Non-pigmented ciliary epithelial cell (primary cell): ENCODE results near the gene PLCH1.

Experiments used
- DNase-seq: peaks from one replicate; pipeline ENCODE4 v3.0.0-alpha.2; 2010; ENCODE audit warnings: low read depth

PLCH1 gene

GRCh38 chr3:155605571-155605970 lies 139.3 kb downstream of the PLCH1 start:
- no peak for DNase-seq

DNA sequence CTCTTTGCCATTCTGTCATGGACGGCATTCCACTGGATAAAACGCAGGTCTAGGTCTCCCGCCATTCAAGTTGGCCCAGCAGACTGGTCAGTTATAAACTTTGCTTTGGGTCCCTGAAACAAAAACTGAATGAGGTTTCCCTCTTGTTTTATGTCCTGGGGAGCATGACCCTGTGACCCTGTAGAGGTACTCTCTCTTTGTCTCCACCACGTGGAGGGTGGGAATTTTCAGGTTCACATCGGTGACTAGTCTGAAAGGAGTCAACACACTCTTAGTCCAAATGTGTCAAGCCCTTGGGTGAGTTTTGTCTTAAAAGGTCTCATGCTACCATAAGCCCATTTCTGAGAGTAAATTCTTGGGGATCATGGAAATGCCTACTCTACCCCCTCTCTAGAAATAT lies 139.9 kb downstream of the PLCH1 start:
- no peak for DNase-seq

DNA sequence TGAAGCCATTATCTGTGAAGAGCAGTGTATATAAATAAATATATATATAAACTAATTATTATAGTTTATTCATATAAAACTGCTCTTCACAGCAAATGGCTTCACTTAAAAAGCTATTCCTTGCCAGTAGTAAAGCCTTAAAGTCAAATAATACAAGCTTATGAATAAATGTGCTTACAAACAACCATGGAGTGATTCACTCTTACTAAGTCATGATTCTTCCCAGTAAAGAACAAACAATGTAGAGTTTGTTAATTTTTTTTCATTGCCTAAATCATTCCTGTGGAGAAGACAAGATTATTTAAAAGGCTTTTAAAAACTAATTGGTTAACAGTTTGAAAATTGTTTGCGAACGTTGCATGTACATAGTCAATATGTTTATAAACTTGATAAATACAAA lies 140.7 kb downstream of the PLCH1 start:
- no peak for DNase-seq

- DNase-seq = no peak
Observed at GRCh38 chr3:155603302-155603701, 141.6 kb downstream of the PLCH1 start.

GRCh38 chr3:155602307-155602706 lies 142.6 kb downstream of the PLCH1 start:
- DNase-seq = no peak

- no peak for DNase-seq
Observed at GRCh38 chr3:155598671-155599070, 146.2 kb downstream of the PLCH1 start.

DNA sequence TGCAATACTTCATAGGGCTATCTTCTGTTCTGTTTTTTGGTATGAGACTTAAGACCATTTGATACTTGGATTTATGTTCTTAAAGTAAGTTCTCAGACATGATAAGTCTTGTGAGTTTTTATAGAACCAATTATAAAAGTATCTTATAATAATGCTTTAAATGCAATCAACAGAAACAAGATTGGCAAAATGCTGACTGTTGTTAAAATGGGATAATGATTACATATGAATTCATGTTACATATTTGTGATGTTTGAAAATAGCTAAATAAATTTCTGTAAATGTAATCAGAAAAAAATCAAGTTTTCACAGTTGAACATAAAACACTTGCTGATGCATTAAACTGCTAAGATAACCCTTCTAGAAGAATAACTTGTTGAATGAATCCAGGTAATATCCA lies 148.3 kb downstream of the PLCH1 start:
- no peak for DNase-seq

DNA sequence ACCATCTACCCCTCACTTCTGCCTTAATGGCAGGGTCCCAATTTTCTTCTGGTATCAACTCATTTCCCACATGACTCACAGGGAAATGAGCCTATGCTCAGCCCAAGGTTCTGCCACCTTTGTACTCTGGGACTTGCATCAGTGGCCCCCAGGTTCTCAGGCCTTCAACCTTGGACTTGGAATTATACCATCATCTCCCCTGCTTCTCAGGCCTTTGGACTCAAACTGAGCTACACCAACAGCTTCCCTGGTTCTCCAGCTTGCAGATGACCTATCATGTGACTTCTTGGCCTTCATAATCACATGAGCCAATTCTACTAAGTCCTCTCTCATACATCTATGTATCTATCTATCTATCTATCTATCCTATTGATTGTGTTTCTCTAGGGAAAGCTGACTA lies 149.5 kb downstream of the PLCH1 start:
- no peak for DNase-seq

DNA sequence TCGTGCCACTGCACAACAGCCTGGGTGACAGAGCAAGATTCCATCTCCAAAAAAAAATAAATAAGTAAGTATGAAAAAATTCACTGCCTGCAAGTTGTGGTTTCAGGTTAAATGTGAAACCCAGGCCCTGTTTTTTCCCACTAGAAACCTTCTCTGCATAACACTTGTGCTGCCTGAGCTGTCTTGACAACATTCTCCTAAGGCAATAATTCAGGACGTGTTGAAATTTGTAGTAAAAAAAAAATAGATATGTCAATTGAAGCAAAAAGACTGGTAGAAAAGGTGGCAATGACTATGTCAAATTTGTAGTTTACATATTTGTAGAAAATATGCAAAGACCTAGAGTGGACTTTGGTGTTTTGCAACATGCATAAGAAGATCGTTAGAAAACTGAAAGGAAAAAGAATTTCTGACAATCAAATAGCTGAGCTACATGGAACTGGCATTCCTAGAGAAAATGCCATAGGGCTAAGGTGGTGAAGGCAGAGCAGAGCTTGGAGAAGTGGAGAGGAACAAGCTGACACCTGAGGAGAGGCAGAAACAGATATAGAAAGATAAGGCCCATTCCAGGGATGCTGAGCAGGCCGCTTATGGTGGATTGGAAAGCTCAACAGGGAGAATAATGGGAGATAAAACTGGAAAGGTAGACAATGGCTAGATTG lies 150.2 kb downstream of the PLCH1 start:
- no peak for DNase-seq

GRCh38 chr3:155587581-155587980 lies 157.3 kb downstream of the PLCH1 start:
- DNase-seq = no peak

GRCh38 chr3:155585384-155585783 lies 159.5 kb downstream of the PLCH1 start:
- no peak for DNase-seq

GRCh38 chr3:155581579-155581978 lies 163.3 kb downstream of the PLCH1 start:
- DNase-seq = no peak

- no peak for DNase-seq
Observed at GRCh38 chr3:155572085-155572484, 172.8 kb downstream of the PLCH1 start.

DNA sequence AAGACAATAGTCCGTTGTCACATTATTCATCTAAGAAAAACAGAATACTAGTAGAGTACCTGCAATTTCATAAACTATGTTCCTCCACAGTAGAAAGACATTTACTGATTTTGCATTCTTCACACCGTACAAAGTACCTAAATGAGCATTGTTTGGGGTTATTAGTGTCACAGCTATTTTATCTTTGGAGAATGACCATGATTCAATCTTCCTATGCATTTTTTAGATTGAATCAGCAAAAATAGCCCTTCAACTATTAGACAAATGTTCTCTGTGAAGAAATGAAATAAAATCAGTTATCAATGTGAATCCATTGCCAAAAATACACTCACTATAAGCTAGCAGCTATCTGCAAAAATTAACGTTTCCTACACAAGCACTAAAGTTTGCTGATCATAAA lies 176.6 kb downstream of the PLCH1 start:
- DNase-seq = no peak

- no peak for DNase-seq
Observed at GRCh38 chr3:155560594-155560993, 184.3 kb downstream of the PLCH1 start.

DNA sequence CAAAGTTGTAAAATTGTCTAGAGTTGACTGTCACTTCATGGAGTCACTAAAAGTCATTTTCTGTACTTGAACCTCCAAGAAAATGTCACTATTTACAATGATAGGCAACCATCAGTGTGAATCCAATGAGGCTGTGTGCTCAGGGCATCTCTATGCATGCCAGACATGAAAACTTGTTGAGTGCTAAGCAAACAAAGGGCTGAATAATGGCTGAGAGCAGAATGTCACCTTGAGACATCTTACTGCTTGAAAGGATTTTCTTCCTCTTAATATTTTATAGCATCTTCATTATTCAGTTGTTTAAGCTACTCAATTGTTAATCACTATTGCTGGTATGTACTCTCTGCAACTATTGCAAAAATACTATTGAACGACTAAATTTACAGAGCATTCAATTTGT lies 184.7 kb downstream of the PLCH1 start:
- DNase-seq = no peak

GRCh38 chr3:155556531-155556930 lies 188.3 kb downstream of the PLCH1 start:
- DNase-seq = no peak

DNA sequence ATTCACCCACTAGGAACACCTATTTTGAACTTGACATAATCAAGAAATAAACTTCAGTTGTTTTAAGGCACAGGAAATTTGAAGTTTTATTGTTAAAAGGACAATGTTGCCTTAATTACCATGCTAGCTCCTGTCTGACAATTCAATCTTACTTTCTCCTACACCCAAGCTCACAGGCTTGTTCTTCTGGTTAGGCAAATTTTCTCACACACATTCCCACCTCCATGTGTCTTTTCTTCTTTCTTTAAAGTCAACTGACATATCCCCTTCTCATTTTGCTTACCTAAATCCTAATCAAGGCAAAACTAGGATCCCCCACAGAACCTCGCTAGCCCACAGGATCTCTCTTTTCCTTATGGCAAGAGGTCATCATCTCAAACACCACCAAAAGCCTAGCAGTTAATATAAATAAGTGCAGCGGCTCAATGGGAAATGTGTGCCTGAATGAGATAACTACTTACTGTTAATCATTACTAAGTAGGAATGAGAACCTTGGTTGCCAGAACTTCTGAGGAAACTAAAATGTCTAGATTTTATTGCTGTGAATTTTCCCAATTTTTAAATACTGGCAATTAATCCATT lies 189.3 kb downstream of the PLCH1 start:
- no peak for DNase-seq

GRCh38 chr3:155554777-155555451 lies 190.0 kb downstream of the PLCH1 start:
- DNase-seq = no peak

DNA sequence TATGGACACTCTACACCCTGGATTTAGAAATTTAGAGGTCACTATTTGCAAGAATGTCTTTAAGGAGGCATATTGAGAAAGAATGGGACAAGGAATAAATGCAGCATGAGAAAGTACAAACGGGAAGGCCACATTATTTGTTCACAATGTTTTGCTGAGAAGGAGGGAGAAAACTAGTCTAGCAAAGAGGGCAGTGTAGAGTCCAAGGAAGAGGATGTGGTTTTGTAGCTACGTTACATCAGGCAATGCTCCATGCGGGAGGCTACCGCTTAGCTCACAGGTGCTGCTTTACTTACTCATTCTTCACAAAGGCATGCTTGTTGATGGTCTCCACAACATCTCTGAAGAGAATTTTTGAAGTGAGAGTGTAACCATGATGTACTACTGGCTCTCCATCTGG lies 191.1 kb downstream of the PLCH1 start:
- no peak for DNase-seq

DNA sequence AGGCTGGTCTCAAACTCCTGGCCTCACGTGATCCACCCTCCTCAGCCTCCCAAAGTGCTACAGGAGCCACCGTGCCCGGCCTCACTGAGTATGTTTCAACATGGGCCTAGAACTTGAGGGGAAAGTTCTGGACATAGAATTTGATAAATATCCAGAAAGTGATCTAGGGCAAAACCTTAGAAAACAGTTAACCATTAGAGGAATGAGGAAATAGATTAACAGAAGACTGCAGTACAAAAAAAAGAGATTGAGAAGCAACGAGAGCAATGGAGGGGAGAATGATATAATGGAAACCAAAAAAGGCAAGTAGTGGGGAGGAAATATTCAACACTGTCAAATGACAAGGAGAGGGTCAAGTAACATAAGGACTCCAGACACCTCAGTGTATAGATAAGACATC lies 191.5 kb downstream of the PLCH1 start:
- no peak for DNase-seq

DNA sequence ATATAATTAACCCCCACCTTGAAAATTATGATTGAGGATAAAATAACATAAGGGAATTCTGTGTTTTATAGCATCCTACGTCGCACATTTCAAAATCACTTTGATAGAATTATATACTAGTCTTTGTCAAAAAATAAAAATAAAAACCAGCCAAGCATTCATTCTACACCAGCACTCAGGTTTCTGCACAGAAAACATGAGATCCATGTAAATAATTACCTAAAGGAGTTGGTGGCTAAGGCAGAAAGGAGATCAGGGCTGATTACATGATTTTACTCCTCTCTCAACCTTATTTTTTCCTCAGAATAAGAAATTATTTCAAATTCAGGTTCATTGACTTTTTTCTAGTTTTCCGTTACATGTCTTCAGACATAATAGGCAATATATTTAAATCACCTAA lies 194.5 kb downstream of the PLCH1 start:
- no peak for DNase-seq

DNA sequence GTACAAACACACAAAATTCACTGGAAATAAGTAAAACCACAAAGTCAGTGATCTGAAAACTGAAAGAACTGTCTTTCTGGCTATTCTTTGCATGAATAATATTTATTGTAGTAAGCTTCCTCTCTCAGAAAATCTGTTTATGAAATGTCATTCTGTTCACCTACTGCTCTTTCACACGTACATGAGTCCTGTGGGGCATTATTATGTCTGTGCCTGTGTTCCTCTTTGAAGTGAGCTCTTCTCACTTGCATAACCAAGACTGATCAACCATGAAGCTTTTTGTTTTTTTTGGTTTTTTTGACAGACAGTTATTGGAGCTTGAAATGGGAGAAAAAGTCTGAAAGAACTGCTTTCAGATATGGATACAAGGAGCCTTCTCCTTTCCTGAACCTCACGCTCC lies 195.8 kb downstream of the PLCH1 start:
- no peak for DNase-seq

DNA sequence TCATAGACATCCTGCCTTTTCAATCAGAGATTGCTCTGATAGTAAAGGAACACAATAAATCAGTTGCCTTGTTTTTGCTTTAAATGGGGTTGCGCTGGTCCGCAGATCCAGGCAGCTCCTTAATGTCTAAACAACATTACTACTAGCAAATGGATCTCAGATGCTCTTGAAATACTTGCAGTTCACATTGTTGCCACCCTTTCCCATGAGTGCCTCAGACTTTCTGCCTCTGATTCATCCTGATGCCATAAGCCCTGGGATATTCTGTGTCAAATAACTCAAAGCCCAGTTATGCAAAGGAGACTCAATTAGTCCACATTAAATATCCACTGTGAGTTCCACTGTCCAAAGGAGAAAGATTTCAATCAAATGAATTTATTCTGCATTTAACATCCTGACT lies 196.7 kb downstream of the PLCH1 start:
- no peak for DNase-seq
